Fibroblast of mammary gland (primary cell): ENCODE measurements around the gene MINDY4B.

Experiments used
- DNase-seq: peaks from one replicate; pipeline ENCODE4 v3.0.0-alpha.2; 2010; ENCODE audit warnings: low read depth
- H3K4me3 ChIP-seq: 2 replicates; pipeline ENCODE4 v1.5.1; 2011; ENCODE audit warnings: low read depth, mild to moderate bottlenecking, low read length, moderate library complexity; ENCODE audit not compliant: control insufficient read depth
- CTCF ChIP-seq: conservative IDR thresholded peaks from 2 replicates; pipeline ENCODE4 v1.5.1; 2011; ENCODE audit warnings: low read depth, low read length, inconsistent platforms; ENCODE audit not compliant: control insufficient read depth, insufficient read depth

The MINDY4B gene

DNA sequence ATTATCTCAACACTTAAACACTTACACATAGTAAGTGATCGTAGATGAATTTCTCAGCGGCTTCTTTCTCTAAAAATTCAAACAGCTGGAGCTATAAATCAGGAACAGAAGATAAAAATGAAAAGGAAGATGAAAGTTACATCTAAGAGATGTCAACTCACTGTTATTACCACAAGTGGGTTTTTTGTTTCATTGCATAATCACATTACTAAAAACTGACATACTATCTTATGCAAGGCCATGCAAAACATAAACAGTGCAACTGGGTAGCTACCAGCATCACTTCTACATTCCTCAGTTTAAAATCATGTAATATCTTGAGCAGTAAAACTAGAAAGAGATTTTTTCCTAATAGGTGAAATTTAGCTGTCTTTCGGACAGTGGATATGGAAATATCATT lies 14.9 kb downstream of the MINDY4B start:
- TF ChIP-seq CTCF = no peak
- H3K4me3 ChIP-seq = no peak overlapping the region
- peak; percentile 29 for DNase-seq

- DNase-seq = no peak
- no peak overlapping the region for H3K4me3 ChIP-seq
- no peak for TF ChIP-seq CTCF
Measured at GRCh38 chr3:150889106-150889505, 16.1 kb downstream of the MINDY4B start.

DNA sequence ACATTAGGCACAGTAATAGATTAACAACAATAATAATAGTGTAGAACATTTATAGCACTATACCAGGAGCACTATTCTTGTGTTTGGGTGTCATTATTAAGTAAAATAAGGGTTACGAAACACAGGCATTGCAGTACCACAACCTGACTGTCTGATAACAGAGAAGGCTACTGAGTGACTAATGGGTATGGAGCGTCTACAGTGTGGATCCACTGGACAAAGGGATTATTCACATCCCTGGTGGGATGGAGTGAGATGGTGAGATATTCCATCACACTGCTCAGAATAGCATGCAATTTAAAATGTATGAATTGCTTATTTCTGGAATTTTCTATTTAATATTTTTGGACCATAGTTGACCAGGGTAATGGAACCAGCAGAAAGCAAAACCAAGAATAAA lies 18.2 kb downstream of the MINDY4B start:
- DNase-seq = peak; percentile 12
- TF ChIP-seq CTCF = no peak
- no peak overlapping the region for H3K4me3 ChIP-seq

DNA sequence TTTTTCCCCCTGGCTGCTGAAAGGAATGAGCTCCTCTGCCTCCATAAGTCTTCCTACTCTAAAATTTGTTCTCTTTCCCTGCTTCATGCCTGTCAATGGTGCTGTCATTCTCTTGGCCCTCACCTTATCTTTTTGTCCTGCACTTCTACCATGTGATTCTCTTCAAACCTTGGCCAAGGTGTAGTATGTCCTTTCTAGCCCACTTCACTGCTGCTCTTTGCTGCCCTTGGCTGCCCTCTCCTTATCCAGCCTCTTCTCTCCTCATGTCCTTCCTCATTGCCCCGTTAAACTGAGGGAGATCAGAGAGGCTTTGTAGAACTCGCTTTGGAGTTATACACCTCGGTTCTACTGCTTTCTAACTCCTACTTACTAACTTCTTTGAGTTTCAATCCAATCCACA lies 19.7 kb downstream of the MINDY4B start:
- no peak for TF ChIP-seq CTCF
- H3K4me3 ChIP-seq = no peak overlapping the region
- no peak for DNase-seq

- TF ChIP-seq CTCF = no peak
- DNase-seq = no peak
- no peak overlapping the region for H3K4me3 ChIP-seq
Measured at GRCh38 chr3:150878996-150879575, 26.2 kb downstream of the MINDY4B start.

DNA sequence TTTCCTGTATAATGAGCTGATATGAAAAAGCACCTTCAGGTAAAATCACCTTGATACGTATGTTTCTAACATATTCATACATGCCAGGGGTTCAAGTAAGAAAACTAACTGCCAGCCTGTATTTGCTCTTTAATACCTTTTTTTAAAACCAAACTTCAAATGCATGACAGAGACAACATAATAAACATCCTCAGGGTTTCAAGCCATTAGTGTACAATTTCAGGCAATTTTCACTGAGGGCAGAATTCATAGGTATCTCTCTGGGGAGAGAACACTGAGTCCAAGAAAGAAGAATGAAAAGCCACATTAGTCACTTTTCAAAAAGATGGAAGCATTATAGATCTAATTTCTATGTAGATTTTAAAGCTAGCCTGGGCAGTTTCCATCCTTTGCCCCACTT lies 26.9 kb downstream of the MINDY4B start:
- DNase-seq = no peak
- no peak for TF ChIP-seq CTCF
- H3K4me3 ChIP-seq = no peak overlapping the region

- no peak for DNase-seq
- H3K4me3 ChIP-seq = no peak overlapping the region
- no peak for TF ChIP-seq CTCF
Measured at GRCh38 chr3:150877303-150877702, 27.9 kb downstream of the MINDY4B start.
